RCC 7860 (cell line): ENCODE data around the gene ABTB1.
"Not testable (repeated sequence)": the region's sequence is repeated elsewhere in the genome, so short reads cannot be mapped to it uniquely, and the experiment has no call there.

Experiments
- DNase-seq: peaks from one replicate; pipeline ENCODE4 v3.0.0-alpha.2; 2015; ENCODE audit warnings: low spot score
- FAIRE-seq: peaks from 2 replicates; lab custom pipeline; 2012; peaks lifted over from hg19 to GRCh38; lab: Jason Lieb, UNC

The ABTB1 gene

GRCh38 chr3:127670761-127671522 lies 1.8 kb upstream of the ABTB1 start:
- no peak for FAIRE-seq
- no peak for DNase-seq

GRCh38 chr3:127671523-127672428 lies 976 bp upstream of the ABTB1 start:
- no peak for FAIRE-seq

GRCh38 chr3:127673191-127674100 lies 694 bp downstream of the ABTB1 start:
- no peak for DNase-seq
- FAIRE-seq = no peak

More at GRCh38 chr3:127671523-127672428, 976 bp upstream of the ABTB1 start:
- DNase-seq = no peak

- FAIRE-seq (no peak), DNase-seq (no peak)
These were observed 1.5 kb downstream of the ABTB1 start for GRCh38 chr3:127674101-127674721.

- FAIRE-seq = no peak
- DNase-seq = no peak
These were observed 2.0 kb downstream of the ABTB1 start for GRCh38 chr3:127674790-127675189.

GRCh38 chr3:127675651-127676391 lies 3.1 kb downstream of the ABTB1 start:
- DNase-seq (no peak), FAIRE-seq (no peak)

GRCh38 chr3:127676456-127676855 lies 3.7 kb downstream of the ABTB1 start:
- FAIRE-seq (no peak), DNase-seq (no peak)

- DNase-seq (no peak), FAIRE-seq (no peak)
These were observed 4.2 kb downstream of the ABTB1 start for GRCh38 chr3:127676921-127677351.

- FAIRE-seq (no peak), DNase-seq (no peak)
These were observed 5.0 kb downstream of the ABTB1 start for GRCh38 chr3:127677541-127678314.

- DNase-seq = no peak
- FAIRE-seq = no peak
These were observed 5.5 kb downstream of the ABTB1 start for GRCh38 chr3:127678315-127678599.

GRCh38 chr3:127678611-127679533 lies 6.1 kb downstream of the ABTB1 start:
- FAIRE-seq = no peak

GRCh38 chr3:127679534-127680145 lies 6.9 kb downstream of the ABTB1 start:
- no peak for DNase-seq
- FAIRE-seq = no peak

More at GRCh38 chr3:127678611-127679533, 6.1 kb downstream of the ABTB1 start:
- no peak for DNase-seq

GRCh38 chr3:127680146-127680661 lies 7.5 kb downstream of the ABTB1 start:
- FAIRE-seq = no peak
- DNase-seq = no peak

- no peak for DNase-seq
These were observed 8.1 kb downstream of the ABTB1 start for GRCh38 chr3:127680798-127681221.

GRCh38 chr3:127682175-127682554 lies 9.4 kb downstream of the ABTB1 start:
- DNase-seq, FAIRE-seq: not testable (repeated sequence)

More at GRCh38 chr3:127680798-127681221, 8.1 kb downstream of the ABTB1 start:
- no peak for FAIRE-seq

GRCh38 chr3:127682561-127682960 lies 9.8 kb downstream of the ABTB1 start:
- no peak for DNase-seq
- FAIRE-seq = no peak
